Left cardiac atrium (tissue), 2 donors: ENCODE data around the gene FOXD1. TPM values are rescaled to one million over a fixed set of nuclear protein-coding genes. Genes with fewer than 3 reads are reported as not detected.

Source experiments
- total RNA-seq, 2 donors: library from RNA; stranded (reverse); fragmentation: NEBNext Ultra II Directional; extraction: Animal tissue kit (Norgen Biotek cat#: 25700); gene quantifications; one replicate each; pipeline ENCODE4 v1.2.1, GENCODE V29; 2021
- donor health status: DM: no; HTN: yes; CAD: no; lungs with severe emphysema.
- donor health status: DM: yes; HTN: yes; CAD: no.

FOXD1 gene
- total RNA-seq, 2 donors from 2014 or later = 0.09 to 0.10 TPM

Other genes with a start within 250 kb of the FOXD1 start
- 100 to 1,000 TPM; 357 to 364 TPM for gene BTF3, start 49.7 kb upstream of the FOXD1 start, total RNA-seq
- 10 to 100 TPM in 1 of 2 donors, 1 to 10 TPM in 1; 9.8 to 12.5 TPM for gene ANKRA2, start 116.9 kb upstream of the FOXD1 start, total RNA-seq
- 10 to 100 TPM; 11.3 to 18.0 TPM for gene UTP15, start 117.0 kb upstream of the FOXD1 start, total RNA-seq
- 1 to 10 TPM; 2.6 to 3.1 TPM for gene ARHGEF28, start 177.4 kb upstream of the FOXD1 start, total RNA-seq